Karpas-422 (cell line): ENCODE measurements around the gene NAGLU. TPM values are rescaled to one million over a fixed set of nuclear protein-coding genes. Genes with fewer than 3 reads are reported as not detected.

Experiments
- DNase-seq: peaks from one replicate; pipeline ENCODE4 v3.0.0-alpha.2; 2015
- H2AFZ ChIP-seq: fragments of 200-600 bp; sonication (generic); 2 replicates; pipeline ENCODE4 v1.6.1; 2014; ENCODE audit warnings: antibody characterized with exemption, low read length, mixed read lengths
- H3K27ac ChIP-seq: fragments of 200-600 bp; sonication (generic); 2 replicates; pipeline ENCODE4 v1.5.1; 2014; ENCODE audit warnings: mild to moderate bottlenecking, low read length, moderate library complexity
- H3K27me3 ChIP-seq: fragments of 200-600 bp; sonication (generic); 2 replicates; pipeline ENCODE4 v1.6.1; 2014; ENCODE audit warnings: low read length, mixed read lengths
- H3K36me3 ChIP-seq: fragments of 200-600 bp; sonication (generic); 2 replicates; pipeline ENCODE4 v1.6.1; 2014; ENCODE audit warnings: low read length, mixed read lengths; ENCODE audit not compliant: insufficient read depth
- H3K4me1 ChIP-seq: fragments of 200-600 bp; sonication (generic); 2 replicates; pipeline ENCODE4 v1.6.1; 2014; ENCODE audit warnings: mild to moderate bottlenecking, low read length, mixed read lengths
- H3K4me2 ChIP-seq: fragments of 200-600 bp; sonication (generic); 2 replicates; pipeline ENCODE4 v1.6.1; 2014; ENCODE audit warnings: low read length, low read depth, mild to moderate bottlenecking; ENCODE audit not compliant: poor library complexity, severe bottlenecking
- H3K4me3 ChIP-seq: fragments of 200-600 bp; sonication (generic); 2 replicates; pipeline ENCODE4 v1.5.1; 2014; ENCODE audit warnings: mild to moderate bottlenecking, antibody characterized with exemption, low read length, mixed read lengths
- H3K79me2 ChIP-seq: fragments of 200-600 bp; sonication (generic); 2 replicates; pipeline ENCODE4 v1.6.1; 2014; ENCODE audit warnings: mild to moderate bottlenecking, low read length, mixed read lengths
- H3K9ac ChIP-seq: fragments of 200-600 bp; sonication (generic); 2 replicates; pipeline ENCODE4 v1.6.0; 2014; ENCODE audit warnings: low read length
- H3K9me2 ChIP-seq: fragments of 200-600 bp; sonication (generic), shearing (Covaris generic); replicated peaks from 2 replicates; pipeline ENCODE4 v1.6.0; 2014; ENCODE audit warnings: mild to moderate bottlenecking, low read length, moderate library complexity; ENCODE audit not compliant: insufficient read depth
- H3K9me3 ChIP-seq: fragments of 300-700, 200-600 bp; sonication (generic); 2 replicates; pipeline ENCODE4 v1.6.1; 2014; ENCODE audit warnings: low read length, mixed read lengths
- H4K20me1 ChIP-seq: fragments of 200-600 bp; sonication (generic); 2 replicates; pipeline ENCODE4 v1.6.1; 2014; ENCODE audit warnings: mild to moderate bottlenecking, antibody characterized with exemption, low read length, low read depth; ENCODE audit not compliant: insufficient read depth
- total RNA-seq: library from RNA; depleted of rRNA; stranded (reverse); fragments of >200 nt; shearing (Covaris generic); gene quantifications from 2 replicates; pipeline ENCODE4 v1.2.3, GENCODE V29; 2014; ENCODE audit warnings: low replicate concordance

The NAGLU gene
- total RNA-seq, 1 experiment from 2014 or later: 40.0 TPM

- Histone ChIP-seq H3K9me3 (no peaks in the 10 kb centered on the region), H2AFZ (no peak overlapping the region), H3K27ac (no peak overlapping the region), H3K4me3 (no peak overlapping the region), H3K4me2 (no peak overlapping the region), H3K36me3 (no peaks in the 10 kb centered on the region), H4K20me1 (no peaks in the 10 kb centered on the region), H3K27me3 (no peaks in the 10 kb centered on the region), H3K79me2 (no peaks in the 10 kb centered on the region), H3K9me2 (no peaks in the 10 kb centered on the region), H3K9ac (no peak overlapping the region), H3K4me1 (no peaks in the 10 kb centered on the region)
- DNase-seq: peak; percentile 91
Observed at GRCh38 chr17:42517516-42517915, 18.5 kb upstream of the NAGLU start.

- H3K4me1 ChIP-seq: no peaks in the 10 kb centered on the region
- no peak overlapping the region for H3K27ac ChIP-seq
- H3K9me2 ChIP-seq: no peaks in the 10 kb centered on the region
- no peak overlapping the region for H3K9ac ChIP-seq
- H3K4me3 ChIP-seq: no peak overlapping the region
- no peaks in the 10 kb centered on the region for H3K36me3 ChIP-seq
- H2AFZ ChIP-seq: no peak overlapping the region
- H3K4me2 ChIP-seq: no peak overlapping the region
- H3K9me3 ChIP-seq: no peaks in the 10 kb centered on the region
- H3K79me2 ChIP-seq: no peaks in the 10 kb centered on the region
- no peaks in the 10 kb centered on the region for H4K20me1 ChIP-seq
- no peak for DNase-seq
- H3K27me3 ChIP-seq: no peaks in the 10 kb centered on the region
Observed at GRCh38 chr17:42518046-42518754, 17.8 kb upstream of the NAGLU start.

GRCh38 chr17:42518755-42519545 is 17.1 kb upstream of the NAGLU start:
- Histone ChIP-seq H3K9ac (no peak overlapping the region), H3K4me1 (peaks cover under 1% of the 10 kb centered on the region; the same call in 1 of the 2 replicates), H3K9me3 (no peaks in the 10 kb centered on the region), H3K9me2 (no peaks in the 10 kb centered on the region), H3K27ac (no peak overlapping the region), H4K20me1 (no peaks in the 10 kb centered on the region), H3K36me3 (no peaks in the 10 kb centered on the region), H3K79me2 (no peaks in the 10 kb centered on the region), H2AFZ (no peak overlapping the region), H3K27me3 (no peaks in the 10 kb centered on the region), H3K4me2 (no peak overlapping the region), H3K4me3 (no peak overlapping the region)
- no peak for DNase-seq

- Histone ChIP-seq H3K9me3 (no peaks in the 10 kb centered on the region), H3K36me3 (no peaks in the 10 kb centered on the region), H3K4me3 (no peak overlapping the region)
Observed at GRCh38 chr17:42519546-42520491, 16.2 kb upstream of the NAGLU start.

DNA sequence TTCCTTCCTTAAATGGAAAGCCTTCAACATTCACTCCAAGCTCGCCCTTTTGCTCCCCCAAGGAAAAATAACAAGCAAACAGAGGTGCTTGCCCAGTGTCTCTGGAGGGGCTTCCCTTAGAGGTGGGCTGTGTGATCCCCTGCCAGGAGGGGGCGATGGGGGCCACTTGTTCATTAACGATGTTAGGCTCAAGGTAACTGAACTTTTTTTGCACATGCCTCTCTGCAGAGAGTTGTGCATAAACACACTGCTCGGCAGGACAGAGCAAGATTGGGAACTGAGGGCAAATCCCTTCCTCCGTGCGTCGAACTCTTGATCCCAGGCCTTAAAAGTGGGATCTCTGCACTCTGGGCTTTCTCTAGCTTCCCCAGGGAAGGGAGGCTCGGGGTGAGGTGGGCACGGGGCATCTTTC is 15.5 kb upstream of the NAGLU start:
- H4K20me1 ChIP-seq: no peaks in the 10 kb centered on the region
- H3K27ac ChIP-seq: no peak overlapping the region
- no peaks in the 10 kb centered on the region for H3K79me2 ChIP-seq
- H3K9ac ChIP-seq: no peak overlapping the region
- H3K27me3 ChIP-seq: no peaks in the 10 kb centered on the region
- H3K4me2 ChIP-seq: no peak overlapping the region
- peaks cover 5% of the 10 kb centered on the region for H3K4me1 ChIP-seq
- peak; percentile 60 for DNase-seq
- H3K4me3 ChIP-seq: no peak overlapping the region
- H3K9me3 ChIP-seq: no peaks in the 10 kb centered on the region
- H3K36me3 ChIP-seq: no peaks in the 10 kb centered on the region
- no peak overlapping the region for H2AFZ ChIP-seq
- no peaks in the 10 kb centered on the region for H3K9me2 ChIP-seq

More at GRCh38 chr17:42519546-42520491, 16.2 kb upstream of the NAGLU start:
- no peaks in the 10 kb centered on the region for H3K9me2 ChIP-seq
- no peaks in the 10 kb centered on the region for H3K79me2 ChIP-seq
- H3K27me3 ChIP-seq: no peaks in the 10 kb centered on the region
- H3K4me2 ChIP-seq: no peak overlapping the region
- H2AFZ ChIP-seq: no peak overlapping the region
- no peak overlapping the region for H3K27ac ChIP-seq
- H3K4me1 ChIP-seq: peaks cover 5% of the 10 kb centered on the region
- H4K20me1 ChIP-seq: no peaks in the 10 kb centered on the region
- DNase-seq: no peak
- H3K9ac ChIP-seq: no peak overlapping the region

DNA sequence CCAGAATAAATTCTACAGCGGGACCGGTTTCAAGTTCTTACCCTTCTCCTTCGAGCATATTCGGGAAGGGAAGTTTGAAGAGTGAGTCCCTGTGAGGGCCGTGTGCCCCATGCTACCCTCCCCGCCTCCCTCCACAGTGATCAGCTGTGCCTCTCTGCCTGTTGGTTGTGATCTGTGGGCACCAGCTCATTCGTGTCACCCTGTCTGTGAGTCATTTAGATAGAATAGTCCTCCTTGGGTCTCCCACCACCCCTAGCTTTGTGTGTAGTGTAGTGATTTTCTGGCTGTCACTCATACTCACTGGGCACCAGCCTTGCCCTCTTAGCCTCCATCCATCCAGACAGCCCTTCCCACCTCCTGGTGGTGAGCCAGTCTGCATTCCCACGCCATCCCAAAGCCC is 15.0 kb upstream of the NAGLU start:
- Histone ChIP-seq H4K20me1 (no peaks in the 10 kb centered on the region), H3K4me3 (no peak overlapping the region), H3K4me1 (peaks cover 5% of the 10 kb centered on the region), H3K27ac (no peak overlapping the region), H3K4me2 (no peak overlapping the region), H3K36me3 (no peaks in the 10 kb centered on the region), H3K9ac (no peak overlapping the region), H3K9me2 (no peaks in the 10 kb centered on the region), H3K9me3 (no peaks in the 10 kb centered on the region), H3K27me3 (no peaks in the 10 kb centered on the region), H2AFZ (no peak overlapping the region), H3K79me2 (no peaks in the 10 kb centered on the region)
- no peak for DNase-seq

- DNase-seq: no peak
- Histone ChIP-seq H3K9me2 (no peaks in the 10 kb centered on the region), H2AFZ (no peak overlapping the region), H3K4me3 (no peak overlapping the region), H3K27me3 (no peaks in the 10 kb centered on the region), H3K27ac (no peak overlapping the region), H3K4me2 (no peak overlapping the region), H4K20me1 (no peaks in the 10 kb centered on the region), H3K4me1 (peaks cover 5% of the 10 kb centered on the region), H3K9me3 (no peaks in the 10 kb centered on the region), H3K36me3 (no peaks in the 10 kb centered on the region), H3K9ac (no peak overlapping the region), H3K79me2 (no peaks in the 10 kb centered on the region)
Observed at GRCh38 chr17:42521666-42522262, 14.3 kb upstream of the NAGLU start.
